ENCODE measurements around the gene MOCS2.

Gene MOCS2

GRCh38 chr5:53118879-53119278 lies 9.3 kb upstream of the MOCS2 start:
- no peak for TF ChIP-seq RAD21 (IDR thresholded peaks at IDR 0.05; ENCODE audit: low read depth)
- no peak for TF ChIP-seq TEAD4 (IDR thresholded peaks at IDR 0.05)
- no peak for TF ChIP-seq YY1 (IDR thresholded peaks at IDR 0.05; ENCODE audit: low read depth)
- no peak for TF ChIP-seq REST (IDR thresholded peaks at IDR 0.05; ENCODE audit: low read depth)
- no peak for TF ChIP-seq CEBPB (IDR thresholded peaks at IDR 0.05)
- TF ChIP-seq FOXM1 (IDR thresholded peaks at IDR 0.05; ENCODE audit: borderline replicate concordance, low read depth): no peak
- no peak for TF ChIP-seq ZBTB7A (IDR thresholded peaks at IDR 0.05; ENCODE audit: low read depth)
- TF ChIP-seq EP300 (IDR thresholded peaks at IDR 0.05; ENCODE audit: borderline replicate concordance): no peak
- TF ChIP-seq USF1 (IDR thresholded peaks at IDR 0.05): no peak
- TF ChIP-seq TCF12 (IDR thresholded peaks at IDR 0.05; ENCODE audit: low read depth): no peak
- no peak for TF ChIP-seq NFIC (IDR thresholded peaks at IDR 0.05)
- TF ChIP-seq CREB1 (IDR thresholded peaks at IDR 0.05; ENCODE audit: low read depth): no peak
- TF ChIP-seq EGR1 (IDR thresholded peaks at IDR 0.05): no peak
- no peak for TF ChIP-seq MAX (IDR thresholded peaks at IDR 0.05)
- TF ChIP-seq TAF1 (IDR thresholded peaks at IDR 0.05; ENCODE audit: low read depth): no peak

- TF ChIP-seq TEAD4 (IDR thresholded peaks at IDR 0.05): no peak
- no peak for TF ChIP-seq REST (IDR thresholded peaks at IDR 0.05; ENCODE audit: low read depth)
- TF ChIP-seq EP300 (IDR thresholded peaks at IDR 0.05; ENCODE audit: borderline replicate concordance): no peak
- TF ChIP-seq FOXM1 (IDR thresholded peaks at IDR 0.05; ENCODE audit: borderline replicate concordance, low read depth): no peak
- TF ChIP-seq CREB1 (IDR thresholded peaks at IDR 0.05; ENCODE audit: low read depth): no peak
- no peak for TF ChIP-seq ZBTB7A (IDR thresholded peaks at IDR 0.05; ENCODE audit: low read depth)
- no peak for TF ChIP-seq RAD21 (IDR thresholded peaks at IDR 0.05; ENCODE audit: low read depth)
- TF ChIP-seq TCF12 (IDR thresholded peaks at IDR 0.05; ENCODE audit: low read depth): no peak
- TF ChIP-seq USF1 (IDR thresholded peaks at IDR 0.05): no peak
- TF ChIP-seq MAX (IDR thresholded peaks at IDR 0.05): no peak
Observed at GRCh38 chr5:53116597-53116996, 7.0 kb upstream of the MOCS2 start.

GRCh38 chr5:53114988-53115387 lies 5.4 kb upstream of the MOCS2 start:
- TF ChIP-seq TAF1 (IDR thresholded peaks at IDR 0.05; ENCODE audit: low read depth): no peak
- no peak for TF ChIP-seq RAD21 (IDR thresholded peaks at IDR 0.05; ENCODE audit: low read depth)
- TF ChIP-seq NFIC (IDR thresholded peaks at IDR 0.05): no peak
- TF ChIP-seq CEBPB (IDR thresholded peaks at IDR 0.05): no peak
- no peak for TF ChIP-seq MAX (IDR thresholded peaks at IDR 0.05)

GRCh38 chr5:53113947-53114346 lies 4.4 kb upstream of the MOCS2 start:
- TF ChIP-seq CREB1 (IDR thresholded peaks at IDR 0.05; ENCODE audit: low read depth) (no peak), EGR1 (IDR thresholded peaks at IDR 0.05) (no peak), TAF1 (IDR thresholded peaks at IDR 0.05; ENCODE audit: low read depth) (no peak)

- TF ChIP-seq MAX (IDR thresholded peaks at IDR 0.05) (no peak), EP300 (IDR thresholded peaks at IDR 0.05; ENCODE audit: borderline replicate concordance) (no peak), REST (IDR thresholded peaks at IDR 0.05; ENCODE audit: low read depth) (no peak), YY1 (IDR thresholded peaks at IDR 0.05; ENCODE audit: low read depth) (no peak), CEBPB (IDR thresholded peaks at IDR 0.05) (no peak), TAF1 (IDR thresholded peaks at IDR 0.05; ENCODE audit: low read depth) (no peak), RAD21 (IDR thresholded peaks at IDR 0.05; ENCODE audit: low read depth) (no peak), TEAD4 (IDR thresholded peaks at IDR 0.05) (no peak), CREB1 (IDR thresholded peaks at IDR 0.05; ENCODE audit: low read depth) (no peak), EGR1 (IDR thresholded peaks at IDR 0.05) (no peak), FOXM1 (IDR thresholded peaks at IDR 0.05; ENCODE audit: borderline replicate concordance, low read depth) (no peak), TCF12 (IDR thresholded peaks at IDR 0.05; ENCODE audit: low read depth) (no peak), ZBTB7A (IDR thresholded peaks at IDR 0.05; ENCODE audit: low read depth) (no peak), USF1 (IDR thresholded peaks at IDR 0.05) (no peak), NFIC (IDR thresholded peaks at IDR 0.05) (no peak)
Observed at GRCh38 chr5:53112909-53113308, 3.4 kb upstream of the MOCS2 start.

Measured in Ishikawa (cell line).